ENCODE data around the gene PCDHB15. TPM values are rescaled to one million over a fixed set of nuclear protein-coding genes. Genes with fewer than 3 reads are reported as not detected.

PCDHB15 gene
- total RNA-seq, 2 experiments from 2014 or later = not detected

- CTCF ChIA-PET = no interaction called here
- POLR2A ChIA-PET = no interaction called here
- Mint-ChIP-seq H3K27ac (no peak overlapping the region), H3K4me1 (ENCODE audit: low read depth) (no peaks in the 10 kb centered on the region), H3K9me3 (ENCODE audit: insufficient read depth) (peaks cover 65% of the 10 kb centered on the region), H3K4me3 (no peak overlapping the region), H3K27me3 (ENCODE audit: low read depth) (no peaks in the 10 kb centered on the region), H3K36me3 (ENCODE audit: low read depth) (peaks cover 9% of the 10 kb centered on the region)
- no peak for DNase-seq
- no peak for ATAC-seq
Observed at GRCh38 chr5:141258948-141259347, 13.8 kb downstream of the PCDHB15 start.

DNA sequence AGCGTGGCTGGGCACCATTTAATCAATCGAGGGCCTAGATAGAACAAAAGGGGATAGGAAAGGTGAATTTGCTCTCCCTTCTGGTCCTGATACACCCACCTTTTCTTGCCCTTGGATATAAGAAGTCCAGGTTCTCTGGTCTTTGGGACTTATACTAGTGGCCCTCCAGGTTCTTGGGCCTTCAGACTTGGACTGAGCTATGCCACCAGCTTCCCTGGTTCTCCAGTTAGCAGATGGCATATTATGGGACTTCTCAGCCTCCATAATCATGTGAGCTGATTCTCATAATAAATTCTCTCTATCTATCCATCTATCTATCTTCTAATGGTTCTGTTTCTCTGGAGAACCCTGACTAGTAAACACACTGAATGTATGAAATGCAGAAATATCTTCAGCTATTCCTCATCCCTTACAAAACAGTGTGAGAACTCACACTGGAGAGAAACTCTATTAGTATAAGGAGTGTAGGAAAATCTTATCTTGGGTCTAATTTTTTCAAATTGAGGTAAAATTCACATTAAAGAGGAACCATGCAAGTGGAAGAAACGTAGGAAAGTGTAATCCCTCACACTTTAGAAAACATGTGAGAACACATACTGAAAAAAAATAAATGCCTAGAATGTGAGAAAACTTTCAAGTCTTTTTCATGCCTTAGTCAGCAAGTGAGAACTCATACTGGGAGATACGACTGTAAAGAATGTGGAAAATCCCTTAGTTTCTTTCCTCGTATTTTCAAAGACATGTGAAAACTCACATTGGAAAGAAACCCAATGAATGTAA lies 15.5 kb downstream of the PCDHB15 start:
- no peak for DNase-seq
- Mint-ChIP-seq H3K36me3 (ENCODE audit: low read depth) (peaks cover 11% of the 10 kb centered on the region), H3K4me1 (ENCODE audit: low read depth) (no peaks in the 10 kb centered on the region), H3K27me3 (ENCODE audit: low read depth) (no peaks in the 10 kb centered on the region), H3K9me3 (ENCODE audit: insufficient read depth) (peaks cover 55% of the 10 kb centered on the region), H3K27ac (no peak overlapping the region), H3K4me3 (no peak overlapping the region)
- CTCF ChIA-PET = no interaction called here
- no peak for ATAC-seq
- POLR2A ChIA-PET = interaction anchor here (1.3 kb wide), 1 partner anchor 59 kb away, joined by 3 read pairs; no protein-coding TSS in a partner anchor

DNA sequence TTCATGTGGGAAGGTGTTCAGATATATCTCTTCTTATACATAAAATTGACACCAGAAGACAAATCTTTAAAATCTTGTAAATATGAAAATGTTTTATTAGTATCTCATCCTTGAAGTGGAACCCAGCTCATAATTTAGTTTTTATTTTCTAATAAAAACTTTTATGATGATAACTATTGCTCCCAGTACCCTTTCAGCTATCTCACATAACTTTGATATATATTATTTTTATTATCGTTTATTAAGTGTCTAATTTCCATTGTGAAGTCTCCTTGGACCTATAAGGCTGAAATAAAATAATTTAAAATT lies 16.0 kb downstream of the PCDHB15 start:
- no peak overlapping the region for H3K4me3 Mint-ChIP-seq
- H3K4me1 Mint-ChIP-seq (ENCODE audit: low read depth) = no peaks in the 10 kb centered on the region
- ChIA-PET CTCF (no interaction called here), POLR2A (interaction anchor here (1.3 kb wide), 1 partner anchor 59 kb away, joined by 3 read pairs; no protein-coding TSS in a partner anchor)
- peaks cover 11% of the 10 kb centered on the region for H3K36me3 Mint-ChIP-seq (ENCODE audit: low read depth)
- no peak for ATAC-seq
- H3K9me3 Mint-ChIP-seq (ENCODE audit: insufficient read depth) = peaks cover 53% of the 10 kb centered on the region
- DNase-seq = no peak
- H3K27me3 Mint-ChIP-seq (ENCODE audit: low read depth) = no peaks in the 10 kb centered on the region
- no peak overlapping the region for H3K27ac Mint-ChIP-seq

DNA sequence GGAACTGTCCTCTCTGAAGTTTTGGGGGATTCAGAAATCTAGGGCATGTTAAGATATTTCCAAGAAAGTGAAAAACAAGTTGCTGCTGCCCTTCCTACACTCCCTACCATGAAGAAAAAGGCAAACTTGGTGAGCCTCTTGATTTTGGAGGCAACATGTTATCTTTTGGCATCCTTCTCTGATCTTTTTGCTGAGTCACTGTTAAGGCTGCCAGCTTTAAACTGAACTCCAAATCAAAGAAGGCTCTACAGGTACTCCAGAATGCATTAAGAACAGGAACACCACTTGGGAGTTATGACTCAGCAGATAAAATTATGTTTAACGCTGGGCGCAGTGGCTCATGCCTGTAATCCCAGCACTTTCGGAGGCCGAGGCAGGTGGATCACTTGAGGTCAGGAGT lies 24.0 kb downstream of the PCDHB15 start:
- ATAC-seq = no peak
- CTCF ChIA-PET = no interaction called here
- no peaks in the 10 kb centered on the region for H3K36me3 Mint-ChIP-seq (ENCODE audit: low read depth)

GRCh38 chr5:141272906-141273305 lies 27.7 kb downstream of the PCDHB15 start:
- no peaks in the 10 kb centered on the region for H3K36me3 Mint-ChIP-seq (ENCODE audit: low read depth)
- ATAC-seq (no peak), DNase-seq (no peak)
- H3K4me3 Mint-ChIP-seq = no peak overlapping the region
- H3K27ac Mint-ChIP-seq = no peak overlapping the region
- ChIA-PET CTCF (no interaction called here), POLR2A (interaction anchor here (1.5 kb wide), 1 partner anchor 47 kb away, joined by 3 read pairs; the partner anchor contains the start of gene TAF7)
- H3K9me3 Mint-ChIP-seq (ENCODE audit: insufficient read depth) = peaks cover 52% of the 10 kb centered on the region
- no peaks in the 10 kb centered on the region for H3K27me3 Mint-ChIP-seq (ENCODE audit: low read depth)
- H3K4me1 Mint-ChIP-seq (ENCODE audit: low read depth) = no peaks in the 10 kb centered on the region

More for the DNA sequence above, 24.0 kb downstream of the PCDHB15 start:
- no peak for DNase-seq
- H3K4me3 Mint-ChIP-seq = no peak overlapping the region
- peaks cover 49% of the 10 kb centered on the region for H3K9me3 Mint-ChIP-seq (ENCODE audit: insufficient read depth)
- POLR2A ChIA-PET = no interaction called here
- H3K27me3 Mint-ChIP-seq (ENCODE audit: low read depth) = no peaks in the 10 kb centered on the region
- H3K4me1 Mint-ChIP-seq (ENCODE audit: low read depth) = no peaks in the 10 kb centered on the region
- no peak overlapping the region for H3K27ac Mint-ChIP-seq

- Mint-ChIP-seq H3K4me3 (no peak overlapping the region), H3K4me1 (ENCODE audit: low read depth) (no peaks in the 10 kb centered on the region), H3K27me3 (ENCODE audit: low read depth) (no peaks in the 10 kb centered on the region), H3K9me3 (ENCODE audit: insufficient read depth) (peaks cover 23% of the 10 kb centered on the region), H3K27ac (no peak overlapping the region), H3K36me3 (ENCODE audit: low read depth) (peaks cover 9% of the 10 kb centered on the region)
- CTCF ChIA-PET = interaction anchor here (1.1 kb wide), 1 partner anchor 132 kb away, joined by 3 read pairs; the partner anchor contains the start of gene PCDHGA12
- ATAC-seq (no peak), DNase-seq (no peak)
- POLR2A ChIA-PET = no interaction called here
Observed at GRCh38 chr5:141298376-141298775, 53.2 kb downstream of the PCDHB15 start.

Other genes with a start within 250 kb of the PCDHB15 start
- not detected for gene PCDHB1, start 194.0 kb upstream of the PCDHB15 start, total RNA-seq
- not detected for gene PCDHB2, start 150.8 kb upstream of the PCDHB15 start, total RNA-seq
- not detected for gene PCDHB3, start 144.9 kb upstream of the PCDHB15 start, total RNA-seq
- not detected for gene PCDHB4, start 123.6 kb upstream of the PCDHB15 start, total RNA-seq
- not detected for gene PCDHB5, start 110.2 kb upstream of the PCDHB15 start, total RNA-seq
- gene PCDHB6, start 95.3 kb upstream of the PCDHB15 start, total RNA-seq = not detected
- not detected for gene PCDHB7, start 72.8 kb upstream of the PCDHB15 start, total RNA-seq
- gene PCDHB8, start 67.6 kb upstream of the PCDHB15 start, total RNA-seq = not detected
- gene PCDHB16, start 63.0 kb upstream of the PCDHB15 start, total RNA-seq = not detected
- not detected for gene PCDHB9, start 58.2 kb upstream of the PCDHB15 start, total RNA-seq
- gene PCDHB10, start 53.0 kb upstream of the PCDHB15 start, total RNA-seq = not detected
- not detected for gene PCDHB11, start 45.8 kb upstream of the PCDHB15 start, total RNA-seq
- not detected for gene PCDHB12, start 36.7 kb upstream of the PCDHB15 start, total RNA-seq
- not detected for gene PCDHB13, start 31.5 kb upstream of the PCDHB15 start, total RNA-seq
- gene PCDHB14, start 22.1 kb upstream of the PCDHB15 start, total RNA-seq = not detected
- gene SLC25A2, start 58.7 kb downstream of the PCDHB15 start, total RNA-seq = under 1 TPM; 0.39 to 0.84 TPM
- 10 to 100 TPM; 65.5 to 67.0 TPM for gene TAF7, start 75.4 kb downstream of the PCDHB15 start, total RNA-seq
- not detected for gene PCDHGA1, start 85.1 kb downstream of the PCDHB15 start, total RNA-seq
- not detected for gene PCDHGA2, start 93.4 kb downstream of the PCDHB15 start, total RNA-seq
- not detected for gene PCDHGA3, start 98.4 kb downstream of the PCDHB15 start, total RNA-seq
- not detected for gene PCDHGB1, start 104.7 kb downstream of the PCDHB15 start, total RNA-seq
- under 1 TPM in 1 of 2 experiments, not detected in 1; 0.10 TPM for gene PCDHGA4, start 109.6 kb downstream of the PCDHB15 start, total RNA-seq
- gene PCDHGB2, start 114.6 kb downstream of the PCDHB15 start, total RNA-seq = under 1 TPM; 0.13 TPM
- gene PCDHGA5, start 118.8 kb downstream of the PCDHB15 start, total RNA-seq = under 1 TPM; 0.05 to 0.11 TPM
- gene PCDHGB3, start 124.8 kb downstream of the PCDHB15 start, total RNA-seq = under 1 TPM; 0.16 to 0.26 TPM
- gene PCDHGA6, start 128.5 kb downstream of the PCDHB15 start, total RNA-seq = under 1 TPM; 0.08 to 0.11 TPM
- gene PCDHGA7, start 137.3 kb downstream of the PCDHB15 start, total RNA-seq = not detected
- not detected for gene PCDHGB4, start 142.3 kb downstream of the PCDHB15 start, total RNA-seq
- not detected for gene PCDHGA8, start 147.2 kb downstream of the PCDHB15 start, total RNA-seq
- gene PCDHGB5, start 152.6 kb downstream of the PCDHB15 start, total RNA-seq = under 1 TPM in 1 of 2 experiments, not detected in 1; 0.16 TPM
- under 1 TPM in 1 of 2 experiments, not detected in 1; 0.08 TPM for gene PCDHGA9, start 157.4 kb downstream of the PCDHB15 start, total RNA-seq
- gene PCDHGB6, start 162.6 kb downstream of the PCDHB15 start, total RNA-seq = not detected
- gene PCDHGA10, start 167.6 kb downstream of the PCDHB15 start, total RNA-seq = not detected
- gene PCDHGB7, start 172.3 kb downstream of the PCDHB15 start, total RNA-seq = not detected
- under 1 TPM in 1 of 2 experiments, not detected in 1; 0.05 TPM for gene PCDHGA11, start 175.7 kb downstream of the PCDHB15 start, total RNA-seq
- not detected for gene PCDHGA12, start 185.1 kb downstream of the PCDHB15 start, total RNA-seq
- not detected for gene PCDHGC3, start 230.6 kb downstream of the PCDHB15 start, total RNA-seq
- gene PCDHGC4, start 239.6 kb downstream of the PCDHB15 start, total RNA-seq = not detected
- not detected for gene PCDHGC5, start 243.7 kb downstream of the PCDHB15 start, total RNA-seq